Measurements from ENCODE around the gene USP37.

Gene USP37, protein sequence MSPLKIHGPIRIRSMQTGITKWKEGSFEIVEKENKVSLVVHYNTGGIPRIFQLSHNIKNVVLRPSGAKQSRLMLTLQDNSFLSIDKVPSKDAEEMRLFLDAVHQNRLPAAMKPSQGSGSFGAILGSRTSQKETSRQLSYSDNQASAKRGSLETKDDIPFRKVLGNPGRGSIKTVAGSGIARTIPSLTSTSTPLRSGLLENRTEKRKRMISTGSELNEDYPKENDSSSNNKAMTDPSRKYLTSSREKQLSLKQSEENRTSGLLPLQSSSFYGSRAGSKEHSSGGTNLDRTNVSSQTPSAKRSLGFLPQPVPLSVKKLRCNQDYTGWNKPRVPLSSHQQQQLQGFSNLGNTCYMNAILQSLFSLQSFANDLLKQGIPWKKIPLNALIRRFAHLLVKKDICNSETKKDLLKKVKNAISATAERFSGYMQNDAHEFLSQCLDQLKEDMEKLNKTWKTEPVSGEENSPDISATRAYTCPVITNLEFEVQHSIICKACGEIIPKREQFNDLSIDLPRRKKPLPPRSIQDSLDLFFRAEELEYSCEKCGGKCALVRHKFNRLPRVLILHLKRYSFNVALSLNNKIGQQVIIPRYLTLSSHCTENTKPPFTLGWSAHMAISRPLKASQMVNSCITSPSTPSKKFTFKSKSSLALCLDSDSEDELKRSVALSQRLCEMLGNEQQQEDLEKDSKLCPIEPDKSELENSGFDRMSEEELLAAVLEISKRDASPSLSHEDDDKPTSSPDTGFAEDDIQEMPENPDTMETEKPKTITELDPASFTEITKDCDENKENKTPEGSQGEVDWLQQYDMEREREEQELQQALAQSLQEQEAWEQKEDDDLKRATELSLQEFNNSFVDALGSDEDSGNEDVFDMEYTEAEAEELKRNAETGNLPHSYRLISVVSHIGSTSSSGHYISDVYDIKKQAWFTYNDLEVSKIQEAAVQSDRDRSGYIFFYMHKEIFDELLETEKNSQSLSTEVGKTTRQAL

DNA sequence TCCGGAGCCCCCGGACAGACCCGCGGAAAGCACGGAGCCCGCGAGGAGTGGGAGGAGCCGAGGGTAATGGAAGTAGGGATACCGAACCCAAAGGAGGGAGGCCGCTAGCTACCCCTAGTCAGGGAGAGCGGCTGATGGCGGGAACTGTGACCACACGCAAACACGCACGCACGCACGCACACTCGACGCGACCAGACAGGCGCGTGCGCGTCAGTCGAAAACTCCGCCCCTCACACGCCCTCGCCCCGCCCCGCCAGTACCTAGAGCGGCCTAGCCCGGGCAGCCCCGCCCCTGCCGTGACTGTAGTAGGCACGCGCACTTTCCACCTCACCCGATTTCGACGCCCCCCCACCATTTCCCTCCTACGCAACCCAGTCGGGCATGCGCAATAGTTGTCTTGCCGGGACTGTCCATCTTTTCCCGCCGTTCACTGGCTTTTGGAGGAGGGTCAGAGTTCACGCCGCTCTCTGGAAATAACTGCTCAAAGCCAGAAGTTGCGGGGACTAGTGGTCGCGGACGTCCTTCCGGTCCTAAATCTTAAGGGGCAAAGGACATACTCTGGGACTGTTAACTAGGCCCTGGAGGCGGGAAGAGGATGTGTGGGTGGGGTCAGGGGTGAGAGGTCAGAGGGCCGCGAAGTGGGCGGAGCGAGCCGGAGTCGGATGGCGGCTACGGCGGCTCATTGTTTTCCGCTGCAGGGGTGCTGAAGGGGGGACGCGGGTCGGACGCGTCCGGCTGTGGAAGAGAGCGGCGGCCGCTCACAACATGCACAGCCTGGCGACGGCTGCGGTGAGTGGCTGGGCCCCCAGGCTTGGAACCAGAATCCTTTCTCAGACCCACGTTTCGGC, at the start of gene USP37, which contains the start of gene CNOT9:
USP37 (minus strand) TSS at position 162 of the 848 bp plus-strand sequence. CDS start 9,698 bp downstream, outside the sequence.
CNOT9 (plus strand) TSS at position 650 of the 848 bp plus-strand sequence; CDS start at position 766, 116 bp downstream.
- peak; percentile 93 for DNase-seq (ENCODE audit: low read depth)

DNA sequence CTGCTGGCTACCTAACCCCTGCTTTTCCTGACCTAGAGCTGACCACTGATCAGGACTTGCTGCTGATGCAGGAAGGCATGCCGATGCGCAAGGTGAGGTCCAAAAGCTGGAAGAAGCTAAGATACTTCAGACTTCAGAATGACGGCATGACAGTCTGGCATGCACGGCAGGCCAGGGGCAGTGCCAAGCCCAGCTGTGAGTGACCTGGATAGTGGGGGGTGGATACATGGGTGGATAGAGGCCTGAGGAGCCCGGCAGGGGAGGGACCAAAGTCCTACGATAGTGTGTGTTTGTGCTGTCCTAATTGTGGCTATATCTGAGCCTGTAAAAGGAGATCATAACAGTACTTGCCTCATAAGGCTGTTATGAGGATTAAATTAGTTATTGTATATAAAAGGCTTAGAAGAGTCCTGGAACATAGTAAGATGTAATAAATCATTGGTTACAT, 47.7 kb upstream of the USP37 start:
- no peak for DNase-seq (ENCODE audit: low read depth)

DNA sequence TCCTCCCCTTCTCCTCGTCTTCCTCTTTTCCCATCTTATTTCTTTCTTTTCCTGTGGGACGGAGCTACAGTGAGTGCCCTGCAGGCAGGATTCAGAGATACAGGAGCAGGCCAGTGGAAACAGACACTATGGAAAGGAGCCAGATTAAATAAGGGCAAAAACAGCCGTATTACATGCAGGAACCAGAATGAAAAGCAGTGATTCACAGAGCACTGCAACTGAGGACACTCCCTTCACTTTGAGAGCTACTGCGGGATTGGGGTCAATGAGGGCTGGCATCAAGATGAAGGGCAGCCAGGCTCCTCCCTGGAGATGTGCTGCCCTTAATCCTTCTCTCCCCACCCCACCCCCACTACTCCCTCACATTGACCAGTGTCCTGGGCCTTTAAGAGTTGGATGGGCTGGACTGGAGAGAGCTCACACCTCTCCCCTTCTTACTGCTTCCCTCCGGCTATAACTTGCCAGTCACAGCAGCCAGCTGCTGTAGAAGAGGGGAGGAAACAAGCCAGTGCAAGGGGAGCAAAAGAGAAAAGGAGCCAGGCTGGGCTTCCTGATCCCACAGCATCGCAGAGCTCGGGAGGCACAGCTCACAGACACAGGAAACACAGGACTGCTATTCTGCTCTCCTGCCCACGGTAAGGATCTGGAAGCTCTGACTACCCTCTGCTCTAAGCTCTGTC, 39.4 kb upstream of the USP37 start, which contains the start of gene PLCD4:
PLCD4 (plus strand) TSS at position 464 of the 680 bp plus-strand sequence. CDS start 7,841 bp downstream, outside the sequence.
- no peak for DNase-seq (ENCODE audit: low read depth)

DNA sequence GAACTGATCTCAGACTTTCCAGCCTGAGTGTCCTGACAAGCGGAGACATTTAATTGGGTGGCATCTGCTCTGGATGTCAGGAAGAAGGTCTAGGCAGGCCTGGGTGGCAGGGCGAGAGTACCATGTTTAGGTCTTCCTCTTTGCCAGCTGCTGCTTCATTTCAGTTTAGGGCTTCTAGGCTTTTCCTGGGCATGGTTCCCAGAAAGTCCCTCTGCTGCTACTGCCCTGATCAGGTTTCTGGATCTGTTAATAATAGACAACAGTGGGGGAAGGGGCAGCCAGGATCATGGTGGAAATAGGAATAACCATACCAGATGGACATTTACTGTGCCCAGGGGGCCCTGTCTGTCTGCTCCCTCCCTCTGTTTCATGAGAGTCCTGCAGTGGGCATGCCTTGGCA, 37.3 kb upstream of the USP37 start:
- no peak for DNase-seq (ENCODE audit: low read depth)

GRCh38 chr2:218585541-218585940, 17.4 kb upstream of the USP37 start:
- DNase-seq (ENCODE audit: low read depth): no peak

DNA sequence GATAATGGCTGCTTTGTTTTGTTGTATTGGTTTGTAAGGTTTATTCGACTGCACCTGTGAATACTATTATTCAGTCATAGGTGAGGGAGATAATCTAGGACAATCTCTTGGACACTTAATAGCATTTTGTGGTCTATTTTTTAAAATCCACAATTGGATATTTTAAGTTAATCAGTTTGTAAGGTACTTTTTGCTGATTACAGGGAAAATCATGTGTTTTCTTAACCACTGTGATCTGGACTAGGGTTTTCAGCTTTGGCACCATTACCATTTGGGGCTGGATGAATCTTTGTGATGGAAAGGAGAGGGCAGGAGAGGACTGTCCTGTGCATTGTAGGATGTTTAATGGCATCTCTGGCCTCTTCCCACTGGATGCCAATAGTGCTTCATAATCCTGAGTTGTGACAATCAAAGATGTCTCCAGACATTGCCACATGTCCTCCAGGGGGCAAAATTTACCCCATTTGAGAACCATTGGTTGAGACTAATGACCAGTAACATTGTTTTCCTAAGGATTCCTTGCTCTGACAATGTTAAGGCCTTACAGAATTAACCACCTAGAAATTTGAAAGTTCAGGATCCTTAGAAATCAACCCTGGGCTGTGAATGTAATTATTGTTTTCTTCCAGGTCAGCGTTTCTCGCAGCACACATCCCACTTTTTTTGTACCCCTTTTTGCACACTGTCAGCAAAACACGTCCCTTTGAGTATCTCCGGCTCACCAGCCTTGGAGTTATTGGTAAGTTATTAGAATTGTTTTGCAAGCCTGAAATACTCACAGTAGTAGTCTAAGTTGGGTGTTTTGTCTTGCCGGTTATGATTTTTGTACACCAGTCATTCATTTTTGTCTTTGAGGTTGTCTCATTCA, 16.1 kb upstream of the USP37 start:
- DNase-seq (ENCODE audit: low read depth): no peak

DNA sequence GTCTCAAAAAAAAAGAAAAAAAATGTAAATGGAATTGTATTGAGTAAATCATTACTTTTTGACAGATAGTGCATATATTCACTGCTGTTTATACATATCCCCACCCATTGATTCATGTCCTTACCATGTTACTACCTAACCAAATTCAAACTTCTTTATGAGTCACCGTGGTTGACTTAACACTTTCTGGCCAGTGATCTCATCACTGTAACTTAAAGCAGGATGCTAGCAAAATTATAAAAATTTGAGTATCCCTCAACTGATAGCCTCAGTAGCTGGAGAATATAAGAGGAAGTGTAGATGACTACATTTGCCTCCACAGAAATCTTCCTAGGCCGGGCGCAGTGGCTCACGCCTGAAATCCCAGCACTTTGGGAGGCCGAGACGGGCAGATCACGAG, 13.9 kb upstream of the USP37 start:
- DNase-seq (ENCODE audit: low read depth): no peak

DNA sequence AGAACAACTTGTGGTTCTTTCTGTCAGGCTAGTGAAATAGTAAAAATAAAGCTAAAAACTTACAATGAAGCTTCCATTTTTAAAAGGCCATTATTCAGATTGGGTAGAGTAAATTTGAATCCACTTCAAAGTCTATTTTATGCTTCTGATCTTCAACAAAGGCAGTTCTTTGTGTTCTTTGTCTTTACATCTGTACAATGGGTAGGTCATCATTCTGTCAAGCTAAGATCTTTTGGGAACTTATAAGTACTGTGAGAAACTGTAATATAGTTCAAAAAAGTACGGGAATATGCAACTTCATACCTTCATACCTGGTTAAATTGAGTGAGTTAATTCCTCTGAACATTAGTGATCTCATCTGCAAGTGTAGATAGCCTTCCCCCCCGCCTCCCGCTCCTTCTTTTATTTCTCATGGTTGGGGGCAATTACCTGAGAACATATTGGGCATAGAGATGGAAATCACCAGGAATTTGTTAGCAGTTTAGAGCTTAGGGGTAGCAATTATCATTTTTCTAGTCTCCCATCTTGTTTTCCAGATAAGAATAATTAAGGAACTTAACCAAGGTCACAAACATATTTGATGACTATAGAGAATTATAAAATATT, 10.2 kb upstream of the USP37 start:
- DNase-seq (ENCODE audit: low read depth): no peak

DNA sequence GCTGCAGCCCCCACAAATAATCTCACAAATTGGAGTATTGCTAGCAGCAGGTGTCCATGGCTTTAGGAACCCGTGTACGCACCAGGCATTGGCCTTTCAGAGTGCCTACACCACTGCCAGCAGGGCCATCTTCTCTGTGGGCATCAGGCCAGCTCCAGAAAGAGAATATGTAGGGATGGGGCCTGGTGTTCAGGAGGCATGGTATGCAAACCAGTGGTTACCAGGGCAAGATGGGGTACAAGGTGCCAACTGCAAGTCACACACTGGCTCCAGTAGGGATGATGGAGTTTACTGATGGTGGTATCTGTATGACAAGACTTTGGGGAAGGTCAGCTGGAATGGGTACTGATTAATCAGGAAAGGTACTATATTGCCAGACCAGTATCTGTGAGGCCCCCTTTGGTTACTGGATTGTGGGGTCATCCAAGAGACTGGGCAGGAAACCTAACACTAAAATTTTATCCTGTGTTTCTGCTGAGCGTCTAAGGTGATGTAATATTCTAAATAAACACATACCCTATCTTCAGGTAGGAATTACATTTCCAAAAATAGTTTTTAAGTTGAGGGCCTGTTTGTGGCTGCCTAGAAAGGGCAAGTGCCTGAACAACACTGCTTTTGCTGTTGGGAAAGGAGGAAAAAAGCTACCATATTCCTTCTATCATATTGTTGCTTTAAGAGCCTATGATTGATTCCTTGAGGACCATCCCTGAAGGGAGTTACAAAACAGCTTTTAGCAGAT, 9.5 kb upstream of the USP37 start:
- no peak for DNase-seq (ENCODE audit: low read depth)

GRCh38 chr2:218576854-218577253, 8.7 kb upstream of the USP37 start:
- DNase-seq (ENCODE audit: low read depth): no peak

- DNase-seq (ENCODE audit: low read depth): no peak
These were observed 2.7 kb upstream of the USP37 start for GRCh38 chr2:218570850-218571249.

DNA sequence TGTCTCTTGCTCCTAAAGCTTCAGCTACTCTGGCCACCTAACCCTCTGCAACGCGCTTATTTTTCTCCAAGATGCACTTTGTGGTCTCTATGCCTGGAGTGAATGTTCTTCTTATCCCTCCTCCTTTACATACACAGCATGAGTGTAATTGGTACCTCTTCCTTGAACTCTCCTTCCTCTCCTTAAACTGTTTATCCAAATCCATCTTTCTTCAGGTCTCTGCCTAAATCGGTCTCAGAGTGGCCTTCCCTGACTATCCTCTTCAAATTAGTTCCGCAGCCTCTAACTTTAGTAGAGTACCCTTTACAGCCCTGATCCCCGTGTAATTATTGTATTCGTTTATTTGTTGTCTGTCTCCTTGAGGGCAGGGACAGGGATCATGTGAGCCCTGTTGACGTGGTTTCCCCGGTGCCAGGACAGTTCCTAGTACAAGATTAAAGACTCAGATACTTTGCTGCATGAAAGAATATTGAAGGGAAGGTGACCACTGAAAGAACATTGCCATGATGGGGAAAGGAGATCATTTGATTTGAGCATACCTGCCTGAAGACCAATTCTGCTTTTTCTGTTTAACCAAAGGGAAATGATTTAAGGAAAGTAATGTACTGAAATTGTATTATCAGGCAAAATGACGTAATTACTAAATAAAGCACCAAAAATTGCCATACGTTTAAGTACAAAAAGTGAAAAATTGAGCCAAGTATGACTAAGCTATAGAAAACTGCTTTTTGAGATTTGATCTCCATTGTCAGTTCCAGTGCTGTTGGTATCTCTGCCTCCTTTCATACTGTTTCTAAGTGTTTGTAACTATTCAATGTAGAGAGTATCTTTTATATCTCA, 1.7 kb upstream of the USP37 start:
- DNase-seq (ENCODE audit: low read depth): no peak

DNA sequence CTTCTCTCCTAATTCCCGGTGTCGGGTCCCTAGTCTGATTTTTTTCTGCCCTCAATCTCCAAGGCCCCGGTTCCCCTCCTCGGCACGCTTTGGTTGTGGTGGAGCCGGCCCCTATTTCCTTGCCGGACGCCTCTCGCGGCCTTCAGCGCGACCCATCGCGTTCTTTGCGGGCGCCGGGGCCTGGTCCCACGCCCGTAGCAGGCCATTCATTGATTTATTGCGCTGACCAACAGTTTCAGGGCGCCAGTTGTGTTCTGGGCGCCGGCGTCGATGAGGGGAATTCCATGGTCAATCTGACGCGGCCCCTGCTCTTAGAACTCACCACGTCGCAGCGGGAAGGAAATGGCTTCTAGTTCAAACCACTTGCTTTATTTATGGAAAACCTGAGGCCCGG, 884 bp upstream of the USP37 start:
- no peak for DNase-seq (ENCODE audit: low read depth)

- no peak for DNase-seq (ENCODE audit: low read depth)
These were observed 358 bp downstream of the USP37 start for GRCh38 chr2:218567797-218568189.

DNA sequence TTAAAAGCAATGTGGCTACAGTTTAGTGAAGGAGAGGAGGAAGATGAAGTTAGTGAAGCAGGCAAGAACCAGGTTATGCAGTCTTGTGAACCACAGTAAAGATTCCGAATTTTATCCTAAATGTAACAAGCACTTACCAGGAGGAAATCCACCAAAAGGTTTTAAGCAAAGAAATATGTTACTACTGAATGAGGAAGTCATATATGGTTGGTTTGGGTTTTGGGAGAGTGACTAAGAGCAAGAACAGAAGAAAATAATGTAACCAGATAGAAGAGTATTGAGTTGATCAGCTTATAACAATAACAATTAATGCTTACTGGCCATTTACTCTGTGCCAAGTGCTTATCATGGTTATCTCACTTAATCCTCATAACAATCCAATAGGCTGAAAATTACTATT, 1.9 kb downstream of the USP37 start:
- no peak for DNase-seq (ENCODE audit: low read depth)

GRCh38 chr2:218564056-218564455, 4.1 kb downstream of the USP37 start:
- no peak for DNase-seq (ENCODE audit: low read depth)

GRCh38 chr2:218558986-218559385, 9.2 kb downstream of the USP37 start:
- no peak for DNase-seq (ENCODE audit: low read depth)

- no peak for DNase-seq (ENCODE audit: low read depth)
These were observed 10.2 kb downstream of the USP37 start for GRCh38 chr2:218557941-218558340.

Data from CMK (cell line).